ENCODE data around the gene TAGLN2.

Gene TAGLN2

DNA sequence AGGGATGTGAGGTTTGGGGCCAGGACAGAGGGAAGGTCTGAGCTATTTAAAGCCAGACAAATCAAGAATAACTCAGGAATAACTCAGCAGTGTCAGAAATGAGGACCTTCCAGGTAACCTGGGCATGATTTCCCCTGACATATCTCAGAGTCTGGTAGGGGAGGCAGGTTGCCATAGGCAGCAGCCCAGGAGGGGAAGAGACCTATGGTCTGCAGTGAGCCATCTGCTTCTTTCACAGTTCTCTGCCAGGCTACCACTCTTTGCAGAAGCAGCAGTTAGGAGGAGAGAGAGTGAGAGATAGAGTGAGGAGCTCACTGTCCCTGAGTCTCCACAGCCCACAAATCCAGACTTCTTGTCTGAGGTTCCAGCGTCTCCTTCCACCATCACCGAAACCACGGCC is 56.5 kb downstream of the TAGLN2 start:
- DNase-seq = no peak
